CD4-positive, alpha-beta T cell (primary cell): Measurements from ENCODE around the gene LMX1B. TPM values are rescaled to one million over a fixed set of nuclear protein-coding genes. Genes with fewer than 3 reads are reported as not detected.

ENCODE experiments used
- ATAC-seq: fragments of 200-7000 bp; cut with Tn5 transposase; one replicate; pipeline ENCODE4 v1.10.0; 2022; ENCODE audit warnings: mild to moderate bottlenecking; ENCODE audit not compliant: poor library complexity
- CTCF ChIA-PET: fragments of 350-600 bp; sonication (Branson Sonifier 250); formaldehyde crosslinking; loops from one replicate; lab custom pipeline; 2021; ENCODE audit warnings: antibody characterized with exemption, inconsistent platforms; lab: Charles Lee
- POLR2A ChIA-PET: fragments of 350-600 bp; sonication (Branson Sonifier 250); formaldehyde crosslinking; loops from one replicate; lab custom pipeline; 2021; ENCODE audit warnings: antibody characterized with exemption, inconsistent platforms; lab: Charles Lee
- DNase-seq, 14 experiments: peaks; one replicate each; pipeline ENCODE4 v3.0.0-alpha.2; 2013 to 2020; ENCODE audit warnings: mixed read lengths in 2 of 14
- H3K27ac ChIP-seq, 2 donors: one replicate each; pipeline versions ENCODE4 v1.5.1 to v1.7.0; 2013; ENCODE audit warnings: low read length in 2 of 2, low read depth in 1 of 2, mild to moderate bottlenecking in 1 of 2
- H3K27me3 ChIP-seq, 2 experiments: 1 replicate in 1 of 2; 2 replicates in 1 of 2; pipeline versions ENCODE4 v1.6.1 to v1.7.0; 2013; ENCODE audit warnings: low read length in 2 of 2, control low read depth in 1 of 2, mild to moderate bottlenecking in 1 of 2, moderate library complexity in 1 of 2; ENCODE audit not compliant: insufficient read depth in 2 of 2, control insufficient read depth in 1 of 2
- H3K36me3 ChIP-seq: one replicate; pipeline ENCODE4 v1.6.1; 2013; ENCODE audit warnings: low read length, control low read depth; ENCODE audit not compliant: insufficient read depth
- H3K4me1 ChIP-seq: one replicate; pipeline ENCODE4 v1.6.1; 2013; ENCODE audit warnings: low read length, control low read depth; ENCODE audit not compliant: insufficient read depth
- H3K4me3 ChIP-seq: one replicate; pipeline ENCODE4 v1.5.1; 2013; ENCODE audit warnings: mild to moderate bottlenecking, low read length, moderate library complexity
- H3K9me3 ChIP-seq, 2 experiments: 1 replicate in 1 of 2; 2 replicates in 1 of 2; pipeline versions ENCODE4 v1.6.1 to v1.7.0; 2013; ENCODE audit warnings: low read length in 2 of 2, mild to moderate bottlenecking in 2 of 2, control low read depth in 1 of 2, moderate library complexity in 1 of 2; ENCODE audit not compliant: control insufficient read depth in 1 of 2, insufficient read depth in 1 of 2
- H3K27ac Mint-ChIP-seq: one replicate; pipeline ENCODE4 v1.8.0; 2020; ENCODE audit warnings: mixed read lengths
- H3K27me3 Mint-ChIP-seq: one replicate; pipeline ENCODE4 v1.8.0; 2021; ENCODE audit warnings: mixed read lengths
- H3K36me3 Mint-ChIP-seq: one replicate; pipeline ENCODE4 v1.8.0; 2021; ENCODE audit warnings: low read depth, mixed read lengths
- H3K4me1 Mint-ChIP-seq: one replicate; pipeline ENCODE4 v1.8.0; 2021; ENCODE audit warnings: low read depth, mixed read lengths
- H3K4me3 Mint-ChIP-seq: one replicate; pipeline ENCODE4 v1.8.0; 2020; ENCODE audit warnings: mild to moderate bottlenecking, mixed read lengths
- H3K9me3 Mint-ChIP-seq: one replicate; pipeline ENCODE4 v1.8.0; 2020; ENCODE audit warnings: mixed read lengths
- CTCF ChIP-seq: fragments of 200-600 bp; IDR thresholded peaks from one replicate; pipeline ENCODE4 v1.8.0; 2022; ENCODE audit warnings: antibody characterized with exemption, mild to moderate bottlenecking
- intact Hi-C, 2 experiments: fragments of 100-400 bp; cut with DNase I in 1 of 2; cut with micrococcal nuclease in 1 of 2; formaldehyde crosslinking; loops; one replicate each; pipeline versions ENCODE4 v1.15.1 to v1.9.0; 2023 to 2025; cut with DNase I, micrococcal nuclease
- total RNA-seq, 174 experiments: library from RNA in 2 of 174; stranded (reverse) in 2 of 174; gene quantifications; one replicate each; pipeline ENCODE4 v1.2.3 and lab custom pipeline; 2021 to 2026

LMX1B gene
- total RNA-seq, 2 experiments from 2014 or later = not detected

- H3K27me3 ChIP-seq = peaks cover 14 to 16% of the 10 kb centered on the region in 2 experiments
- intact Hi-C loops = no loop called here
- Mint-ChIP-seq H3K36me3 (no peaks in the 10 kb centered on the region), H3K4me1 (peaks cover 21% of the 10 kb centered on the region), H3K9me3 (no peaks in the 10 kb centered on the region), H3K27ac (no peak overlapping the region), H3K27me3 (peaks cover 30% of the 10 kb centered on the region), H3K4me3 (no peak overlapping the region)
- POLR2A ChIA-PET = no interaction called here
- no peak overlapping the region for H3K27ac ChIP-seq
- no peaks in the 10 kb centered on the region for H3K36me3 ChIP-seq
- ATAC-seq (no peak), DNase-seq (peak in 8 of 14 experiments; percentile 19 to 59 (median 44))
- TF ChIP-seq CTCF = peak; percentile 66
- H3K9me3 ChIP-seq = no peaks in the 10 kb centered on the region
- H3K4me1 ChIP-seq = peaks cover 21% of the 10 kb centered on the region
- CTCF ChIA-PET = interaction anchor here (0.7 to 7.0 kb wide), 2 partner anchors 16 to 77 kb away, joined by 3 to 157 read pairs; no protein-coding TSS in a partner anchor
- no peak overlapping the region for H3K4me3 ChIP-seq
These were observed 88.6 kb downstream of the LMX1B start for GRCh38 chr9:126702151-126703001.

- H3K9me3 Mint-ChIP-seq = no peaks in the 10 kb centered on the region
- H3K4me1 Mint-ChIP-seq = peaks cover 21% of the 10 kb centered on the region
- POLR2A ChIA-PET = no interaction called here
- no peak for TF ChIP-seq CTCF
- peaks cover 21% of the 10 kb centered on the region for H3K4me1 ChIP-seq
- peaks cover 14 to 16% of the 10 kb centered on the region in 2 experiments for H3K27me3 ChIP-seq
- H3K27ac Mint-ChIP-seq = no peak overlapping the region
- CTCF ChIA-PET = interaction anchor here (0.7 to 7.0 kb wide), 2 partner anchors 15 to 76 kb away, joined by 3 to 157 read pairs; no protein-coding TSS in a partner anchor
- H3K27ac ChIP-seq = no peak overlapping the region
- H3K4me3 Mint-ChIP-seq = no peak overlapping the region
- H3K27me3 Mint-ChIP-seq = peaks cover 30% of the 10 kb centered on the region
- no peaks in the 10 kb centered on the region for H3K36me3 ChIP-seq
- DNase-seq = peak in 1 of 14 experiments; percentile 8
- ATAC-seq = no peak
- H3K36me3 Mint-ChIP-seq = no peaks in the 10 kb centered on the region
- no peaks in the 10 kb centered on the region for H3K9me3 ChIP-seq
- intact Hi-C loops = no loop called here
- no peak overlapping the region for H3K4me3 ChIP-seq
These were observed 89.5 kb downstream of the LMX1B start for GRCh38 chr9:126703002-126703865.

GRCh38 chr9:126703866-126704156 is 90.1 kb downstream of the LMX1B start:
- POLR2A ChIA-PET = no interaction called here
- intact Hi-C loops = loop anchor here (2.0 kb wide), 1 partner anchor 19 kb away; no protein-coding TSS in a partner anchor
- Mint-ChIP-seq H3K27ac (no peak overlapping the region), H3K36me3 (no peaks in the 10 kb centered on the region), H3K27me3 (peaks cover 30% of the 10 kb centered on the region), H3K4me3 (no peak overlapping the region), H3K4me1 (peaks cover 21% of the 10 kb centered on the region), H3K9me3 (no peaks in the 10 kb centered on the region)
- no peak overlapping the region for H3K4me3 ChIP-seq
- TF ChIP-seq CTCF = no peak
- H3K36me3 ChIP-seq = no peaks in the 10 kb centered on the region
- H3K4me1 ChIP-seq = peaks cover 21% of the 10 kb centered on the region
- H3K27ac ChIP-seq = no peak overlapping the region
- H3K27me3 ChIP-seq = peaks cover 14 to 16% of the 10 kb centered on the region in 2 experiments
- DNase-seq = peak in 1 of 14 experiments; percentile 21
- no peak for ATAC-seq
- CTCF ChIA-PET = interaction anchor here (4.7 to 7.0 kb wide), 2 partner anchors 21 to 75 kb away, joined by 37 to 157 read pairs; no protein-coding TSS in a partner anchor
- no peaks in the 10 kb centered on the region for H3K9me3 ChIP-seq
